ENCODE measurements around the gene GK2. TPM values are rescaled to one million over a fixed set of nuclear protein-coding genes. Genes with fewer than 3 reads are reported as not detected.

Gene GK2
- total RNA-seq, 2 donors from 2014 or later: not detected

DNA sequence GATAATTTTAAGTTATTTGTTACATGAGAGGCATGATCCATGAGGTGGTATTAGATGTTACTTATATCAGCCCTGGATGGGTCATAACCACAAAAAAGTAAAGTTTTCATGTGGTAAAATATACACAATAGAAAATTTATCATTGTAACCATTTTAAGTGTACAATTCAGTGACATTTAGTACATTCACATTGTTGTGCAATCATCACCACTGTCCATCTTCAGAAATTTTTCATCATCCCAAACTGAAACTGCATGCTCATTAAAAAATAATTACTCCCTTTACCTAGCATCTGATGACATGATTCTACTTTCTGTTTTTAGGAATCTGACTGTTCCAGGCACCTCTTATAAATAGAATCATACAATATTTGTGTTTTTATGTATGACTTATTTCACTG, 11.2 kb downstream of the GK2 start:
- DNase-seq (no peak), ATAC-seq (no peak)
- intact Hi-C loops (cut with DNase I, micrococcal nuclease): no loop called here

DNA sequence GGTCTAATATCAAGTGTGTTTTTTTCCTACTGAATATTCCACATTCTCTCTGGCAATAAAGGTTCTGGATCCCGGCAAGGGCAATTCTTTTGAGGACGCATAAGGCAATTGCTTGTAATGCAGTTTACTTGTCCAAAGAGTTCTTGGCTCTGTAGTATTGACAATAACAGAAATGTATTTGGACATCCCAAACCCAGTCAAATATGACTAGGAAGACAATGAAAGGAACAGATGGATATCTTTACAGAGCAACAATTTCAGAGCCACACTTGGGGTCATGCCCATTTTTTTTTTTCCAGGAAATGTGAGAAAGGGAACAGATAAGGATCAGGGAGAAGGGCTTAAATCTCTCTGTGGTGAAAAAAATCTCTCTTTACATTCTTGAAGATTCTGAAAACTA, 12.2 kb downstream of the GK2 start:
- ATAC-seq: no peak
- intact Hi-C loops (cut with DNase I, micrococcal nuclease): no loop called here
- no peak for DNase-seq

DNA sequence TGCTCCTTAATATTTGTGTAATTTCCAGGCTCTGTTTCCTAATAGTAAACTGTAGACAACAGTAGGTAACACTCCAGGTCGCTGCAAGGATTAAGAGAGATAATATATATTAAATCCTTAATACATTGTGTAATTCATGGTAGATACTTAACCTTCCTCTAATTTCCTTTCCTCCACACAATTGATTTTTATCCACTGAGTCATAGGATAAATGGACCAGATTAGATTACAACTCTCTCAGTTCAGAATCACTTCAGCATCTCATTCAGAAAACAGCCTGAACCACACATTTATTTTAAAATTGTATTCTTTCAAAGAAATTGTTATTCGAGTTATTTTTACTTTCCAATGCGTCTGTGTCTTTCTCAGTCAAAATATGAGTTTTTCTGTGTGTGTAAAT, 17.1 kb downstream of the GK2 start:
- no peak for DNase-seq
- ATAC-seq: no peak
- intact Hi-C loops (cut with DNase I, micrococcal nuclease): no loop called here

DNA sequence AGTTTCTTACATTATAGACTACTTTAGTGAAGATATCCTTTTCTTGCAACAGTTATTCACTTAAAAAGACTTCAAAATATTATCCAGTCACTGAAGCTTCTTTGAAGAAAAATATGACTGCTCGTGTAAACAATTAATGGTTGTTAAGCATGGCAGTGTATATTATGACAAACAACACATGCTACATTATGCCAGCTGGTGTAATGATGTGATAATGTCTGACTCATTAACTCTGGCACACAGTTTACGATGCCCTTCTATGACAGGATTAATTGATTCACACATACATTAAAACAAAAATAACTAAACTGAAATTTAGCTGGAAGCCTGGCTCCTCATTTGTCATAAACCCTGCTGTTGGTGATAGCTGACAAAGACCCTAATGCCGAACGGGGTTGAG, 22.4 kb downstream of the GK2 start:
- DNase-seq (no peak), ATAC-seq (no peak)
- intact Hi-C loops (cut with DNase I, micrococcal nuclease): no loop called here

DNA sequence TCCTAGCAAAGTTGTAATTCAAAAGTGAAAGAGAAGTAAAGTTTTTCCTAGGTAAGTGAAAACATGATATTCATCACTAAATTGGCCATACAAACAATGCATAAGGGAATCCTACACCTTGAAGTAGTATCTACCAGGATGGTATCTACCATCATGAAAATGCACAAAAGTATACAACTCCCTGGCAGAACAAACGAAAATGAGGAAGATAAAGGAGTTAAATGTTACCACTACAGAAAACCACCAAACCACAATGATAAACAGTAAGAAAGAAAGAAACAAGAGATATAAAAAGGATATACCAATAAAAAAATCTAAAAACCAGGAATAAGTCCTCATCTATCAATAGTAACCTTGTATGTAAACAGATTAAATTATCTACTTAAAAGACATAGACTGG, 26.9 kb downstream of the GK2 start:
- intact Hi-C loops (cut with DNase I, micrococcal nuclease): no loop called here
- DNase-seq: no peak
- ATAC-seq: no peak

DNA sequence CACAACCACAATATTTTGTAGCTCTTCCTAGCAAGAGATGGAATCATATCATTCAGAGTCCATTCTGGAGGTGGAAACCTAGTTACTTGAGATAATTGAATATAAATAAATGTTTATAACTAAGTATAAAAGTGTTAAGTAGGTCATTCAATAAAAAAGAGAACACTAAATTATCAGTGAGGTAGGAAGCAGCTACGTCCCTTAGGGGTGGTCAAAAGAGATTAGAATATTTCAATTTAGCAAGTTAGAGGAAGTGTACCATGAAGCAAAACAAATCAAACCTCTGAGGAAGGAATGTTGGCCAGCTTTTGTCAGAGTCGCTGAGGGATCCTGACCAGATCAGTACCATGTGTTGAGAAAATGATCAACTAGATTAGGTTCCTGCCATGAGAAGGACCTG, 38.0 kb downstream of the GK2 start:
- no peak for ATAC-seq
- no peak for DNase-seq
- intact Hi-C loops (cut with DNase I, micrococcal nuclease): no loop called here

DNA sequence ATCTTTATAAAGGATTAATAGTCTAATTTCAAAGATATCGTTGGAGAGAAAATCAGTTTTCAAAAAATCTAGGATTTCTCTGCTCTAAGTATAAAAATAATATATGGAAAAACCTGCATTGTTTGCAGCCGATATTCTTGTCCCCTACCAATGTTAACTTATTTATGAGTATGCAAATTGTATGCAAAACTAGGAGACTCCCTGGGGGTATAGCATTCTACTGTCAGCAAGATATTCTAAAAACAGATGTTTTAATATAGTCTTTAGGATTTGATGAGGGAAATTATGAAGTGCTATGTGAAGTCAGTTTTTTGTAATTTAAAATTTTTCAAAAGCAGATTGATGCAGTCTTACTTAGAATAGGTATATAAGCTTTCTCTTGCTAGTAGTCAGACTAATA, 40.9 kb downstream of the GK2 start:
- ATAC-seq (no peak), DNase-seq (no peak)
- intact Hi-C loops (cut with DNase I, micrococcal nuclease): no loop called here

DNA sequence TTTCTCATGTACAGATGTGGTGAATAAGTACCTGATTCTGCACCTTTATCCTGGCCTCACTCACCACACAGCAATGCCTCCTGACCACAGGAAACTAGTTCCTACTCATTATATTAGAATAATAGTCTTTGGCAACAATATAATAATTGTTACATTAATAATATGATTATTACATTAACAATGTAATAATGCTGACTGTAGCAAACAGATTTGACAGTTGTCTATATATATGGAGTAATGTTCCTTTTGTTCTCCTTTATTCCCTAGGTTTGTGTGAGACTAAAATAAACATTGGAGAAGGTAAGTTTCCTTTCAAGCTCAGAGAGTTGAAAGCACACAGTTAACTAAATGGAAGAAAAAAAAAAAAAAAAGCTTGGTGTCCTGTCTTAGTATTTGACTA, 41.6 kb downstream of the GK2 start:
- ATAC-seq: no peak
- DNase-seq: no peak
- intact Hi-C loops (cut with DNase I, micrococcal nuclease): no loop called here

DNA sequence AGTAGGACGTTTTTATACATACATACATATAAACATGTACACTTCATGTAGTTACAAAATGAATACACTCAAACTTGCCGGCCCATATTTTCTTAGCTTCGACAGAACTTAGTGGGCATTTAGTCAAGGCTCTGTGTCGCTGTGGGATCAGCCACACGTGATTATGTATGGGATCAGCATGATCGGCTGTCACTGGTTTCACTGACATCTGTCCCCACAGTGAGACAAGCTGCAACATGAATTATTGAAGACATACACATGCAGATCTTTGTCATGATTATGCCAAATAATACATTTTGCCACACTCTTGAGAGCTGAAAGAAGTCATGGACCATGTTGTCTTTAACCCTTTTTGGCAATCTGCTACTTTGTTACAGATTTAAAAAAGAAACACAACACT, 44.0 kb downstream of the GK2 start:
- ATAC-seq (no peak), DNase-seq (no peak)
- intact Hi-C loops (cut with DNase I, micrococcal nuclease): no loop called here

DNA sequence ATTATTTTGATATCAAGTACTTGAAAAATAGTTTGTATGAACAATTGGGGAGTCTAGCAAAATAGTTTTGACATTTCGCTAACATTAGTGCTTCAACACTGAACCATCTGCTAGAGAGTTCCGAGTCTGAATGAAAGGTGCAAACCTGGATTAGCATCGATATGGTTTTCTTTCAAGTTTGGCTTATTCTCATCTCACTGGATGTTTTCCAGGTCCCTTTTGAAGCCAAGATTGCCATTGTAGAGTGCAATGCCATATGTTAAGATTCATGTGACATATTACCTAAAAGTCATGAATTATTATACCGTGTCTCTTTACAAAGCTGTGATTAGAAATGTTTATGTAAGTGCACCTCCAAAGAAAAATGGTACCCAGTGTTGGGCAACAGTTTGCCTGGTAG, 45.4 kb downstream of the GK2 start:
- DNase-seq (no peak), ATAC-seq (no peak)
- intact Hi-C loops (cut with DNase I, micrococcal nuclease): no loop called here

DNA sequence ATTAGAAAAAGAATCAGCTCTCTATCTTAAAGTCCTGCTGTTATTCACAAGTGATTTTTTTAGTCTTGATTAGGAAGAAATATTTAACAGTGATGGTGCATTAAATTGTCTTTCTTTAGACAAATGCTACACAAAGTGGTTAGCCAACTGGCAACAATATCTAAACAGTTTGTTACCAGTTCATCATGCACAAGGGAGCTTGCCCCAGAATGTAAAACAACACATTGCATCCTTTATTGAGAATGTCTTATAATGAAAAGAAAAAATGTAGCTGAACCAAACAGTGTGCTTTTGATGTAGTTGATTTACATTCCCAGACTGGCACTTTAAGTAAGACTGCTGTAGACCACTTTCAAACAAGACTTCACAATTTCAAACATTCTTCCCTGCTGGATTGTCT, 48.0 kb downstream of the GK2 start:
- ATAC-seq: no peak
- DNase-seq: no peak
- intact Hi-C loops (cut with DNase I, micrococcal nuclease): no loop called here

DNA sequence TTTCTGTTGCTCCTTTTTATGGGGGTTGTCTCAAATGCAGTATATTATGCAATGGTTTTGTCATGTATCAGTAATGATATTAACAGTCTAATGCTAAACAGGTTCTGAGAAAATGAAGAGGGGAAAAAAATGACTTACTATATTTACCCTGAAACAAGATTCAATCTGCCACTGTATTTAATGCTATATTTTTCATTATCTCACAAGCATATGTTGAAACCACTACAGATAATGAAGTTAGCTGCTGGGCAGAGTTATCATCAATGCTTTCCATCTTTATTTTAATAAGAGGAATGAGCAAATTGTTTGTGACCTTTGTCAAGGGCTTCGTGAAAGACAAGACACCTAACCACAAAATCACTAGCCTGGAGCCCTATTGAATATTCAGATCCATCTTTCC, 49.6 kb downstream of the GK2 start:
- intact Hi-C loops (cut with DNase I, micrococcal nuclease): no loop called here
- DNase-seq (no peak), ATAC-seq (no peak)

DNA sequence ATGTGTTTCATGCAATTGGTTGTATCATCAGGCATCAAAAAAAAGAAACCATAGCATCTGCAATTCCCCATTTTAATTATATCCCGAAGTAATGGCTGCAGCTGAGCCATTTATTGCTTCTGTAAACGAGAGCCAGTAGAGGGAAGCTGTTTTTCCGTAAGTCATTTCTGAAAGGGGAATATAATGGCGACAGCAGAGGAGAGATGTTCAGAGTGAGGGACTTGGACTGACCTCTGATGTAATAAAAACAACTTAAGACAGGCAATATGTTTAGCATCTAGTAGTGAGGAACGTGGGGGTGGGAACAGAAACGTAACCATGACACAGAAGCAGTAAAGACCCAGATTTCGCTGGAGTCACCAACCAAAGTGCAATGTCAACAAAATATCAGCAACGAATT, 50.7 kb downstream of the GK2 start:
- ATAC-seq (no peak), DNase-seq (no peak)
- intact Hi-C loops (cut with DNase I, micrococcal nuclease): no loop called here

Other genes with a start within 250 kb of the GK2 start
- gene NAA11, start 82.2 kb downstream of the GK2 start, total RNA-seq: not detected